Mesenchymal stem cell (in vitro differentiated cells and primary cell): ENCODE results near the gene SP3.

Source experiments
- DNase-seq: peaks from one replicate; pipeline ENCODE4 v3.0.0-alpha.2; 2013
- H2AFZ ChIP-seq: one replicate; pipeline ENCODE4 v1.6.1; 2013; ENCODE audit warnings: low read depth, mild to moderate bottlenecking, control low read depth, inconsistent platforms, low read length, moderate library complexity
- H2AK5ac ChIP-seq: 2 replicates; pipeline ENCODE4 v1.6.1; 2013; ENCODE audit warnings: low read length, moderate library complexity, mild to moderate bottlenecking, inconsistent platforms; ENCODE audit not compliant: severe bottlenecking
- H2BK120ac ChIP-seq: one replicate; pipeline ENCODE4 v1.6.1; 2013; ENCODE audit warnings: low read depth, mild to moderate bottlenecking, inconsistent platforms, low read length, moderate library complexity
- H2BK12ac ChIP-seq, 2 experiments: one replicate each; pipeline ENCODE4 v1.6.1; 2013; ENCODE audit warnings: inconsistent platforms in 2 of 2, low read length in 2 of 2, mild to moderate bottlenecking in 2 of 2, moderate library complexity in 2 of 2, control low read depth in 1 of 2
- H2BK15ac ChIP-seq: one replicate; pipeline ENCODE4 v1.6.1; 2013; ENCODE audit warnings: mild to moderate bottlenecking, low read depth, inconsistent platforms; ENCODE audit not compliant: poor library complexity, severe bottlenecking
- H2BK5ac ChIP-seq: 2 replicates; pipeline ENCODE4 v1.6.1; 2013; ENCODE audit warnings: low read depth, mild to moderate bottlenecking, low read length, control low read depth, inconsistent platforms; ENCODE audit not compliant: poor library complexity, severe bottlenecking
- H3K14ac ChIP-seq, 2 experiments: one replicate each; pipeline ENCODE4 v1.6.1; 2013; ENCODE audit warnings: inconsistent platforms in 2 of 2, low read length in 2 of 2, control low read depth in 1 of 2, mild to moderate bottlenecking in 1 of 2, moderate library complexity in 1 of 2
- H3K18ac ChIP-seq, 2 experiments: one replicate each; pipeline ENCODE4 v1.6.1; 2013; ENCODE audit warnings: inconsistent platforms in 2 of 2, low read length in 2 of 2, control low read depth in 1 of 2, low read depth in 1 of 2, mild to moderate bottlenecking in 1 of 2
- H3K23ac ChIP-seq, 2 experiments: one replicate each; pipeline ENCODE4 v1.6.1; 2013; ENCODE audit warnings: inconsistent platforms in 2 of 2, low read length in 2 of 2, mild to moderate bottlenecking in 2 of 2, moderate library complexity in 2 of 2, control low read depth in 1 of 2
- H3K27ac ChIP-seq: 2 replicates; pipeline ENCODE4 v1.5.1; 2013; ENCODE audit warnings: mild to moderate bottlenecking, moderate library complexity, low read length, control low read depth, inconsistent platforms; ENCODE audit not compliant: poor library complexity, severe bottlenecking
- H3K27me3 ChIP-seq, 2 experiments: 2 replicates each; pipeline versions ENCODE4 v1.6.1 to v1.7.0; 2013; ENCODE audit warnings: low read length in 2 of 2, mild to moderate bottlenecking in 2 of 2, moderate library complexity in 2 of 2, control low read depth in 1 of 2, inconsistent platforms in 1 of 2; ENCODE audit not compliant: control insufficient read depth in 1 of 2, insufficient read depth in 1 of 2
- H3K36me3 ChIP-seq, 2 experiments: 2 replicates each; pipeline versions ENCODE4 v1.6.1 to v1.7.0; 2013; ENCODE audit warnings: low read length in 2 of 2, control low read depth in 1 of 2, inconsistent platforms in 1 of 2, low read depth in 1 of 2, mild to moderate bottlenecking in 1 of 2; ENCODE audit not compliant: insufficient read depth in 2 of 2, control insufficient read depth in 1 of 2
- H3K4ac ChIP-seq, 2 experiments: one replicate each; pipeline ENCODE4 v1.6.1; 2013; ENCODE audit warnings: inconsistent platforms in 2 of 2, low read length in 2 of 2, mild to moderate bottlenecking in 2 of 2, moderate library complexity in 2 of 2, control low read depth in 1 of 2, low read depth in 1 of 2
- H3K4me1 ChIP-seq: 2 replicates; pipeline ENCODE4 v1.6.1; 2013; ENCODE audit warnings: low read depth, low read length, control low read depth; ENCODE audit not compliant: control insufficient read depth, insufficient read depth
- H3K4me2 ChIP-seq: 2 replicates; pipeline ENCODE4 v1.6.1; 2013; ENCODE audit warnings: low read length, mild to moderate bottlenecking, inconsistent platforms; ENCODE audit not compliant: poor library complexity, severe bottlenecking
- H3K4me3 ChIP-seq, 2 experiments: 2 replicates each; pipeline versions ENCODE4 v1.5.1 to v1.7.0; 2013; ENCODE audit warnings: low read length in 2 of 2, mild to moderate bottlenecking in 2 of 2, control low read depth in 1 of 2, low read depth in 1 of 2; ENCODE audit not compliant: insufficient read depth in 1 of 2
- H3K79me1 ChIP-seq: replicated peaks from 2 replicates; pipeline ENCODE4 v1.6.1; 2013; ENCODE audit warnings: mild to moderate bottlenecking, control low read depth, low read length, inconsistent platforms; ENCODE audit not compliant: poor library complexity, severe bottlenecking
- H3K9ac ChIP-seq: 2 replicates; pipeline ENCODE4 v1.7.0; 2013; ENCODE audit warnings: mild to moderate bottlenecking, low read length, moderate library complexity
- H3K9me3 ChIP-seq: 2 replicates; pipeline ENCODE4 v1.7.0; 2013; ENCODE audit warnings: mild to moderate bottlenecking, low read length; ENCODE audit not compliant: control insufficient read depth
- H4K8ac ChIP-seq: one replicate; pipeline ENCODE4 v1.6.1; 2013; ENCODE audit warnings: inconsistent platforms, mild to moderate bottlenecking, low read length, moderate library complexity
- H4K91ac ChIP-seq: one replicate; pipeline ENCODE4 v1.6.1; 2013; ENCODE audit warnings: mild to moderate bottlenecking, low read length, inconsistent platforms
- WGBS: methylation state at CpG from one replicate; pipeline ENCODE4 v1.1.7; 2013; ENCODE audit warnings: mixed read lengths; 5-methylcytosine and 5-hydroxymethylcytosine counted together

The SP3 gene

GRCh38 chr2:173858291-173858731, 106.9 kb downstream of the SP3 start:
- H3K27me3 ChIP-seq, result peaks cover 0 to 15% of the 10 kb centered on the region in 2 experiments
- H2AK5ac ChIP-seq, result no peak overlapping the region
- no peak overlapping the region for H2AFZ ChIP-seq
- H3K4ac ChIP-seq, result no peak overlapping the region
- no peak overlapping the region for H3K27ac ChIP-seq
- no peak overlapping the region for H3K18ac ChIP-seq
- no peak overlapping the region for H3K4me3 ChIP-seq
- no peak overlapping the region for H2BK12ac ChIP-seq
- no peak overlapping the region for H2BK15ac ChIP-seq
- H3K36me3 ChIP-seq, result no peaks in the 10 kb centered on the region
- H3K4me1 ChIP-seq, result no peaks in the 10 kb centered on the region
- H2BK5ac ChIP-seq, result no peak overlapping the region
- 81% methylated on average over 9 of the region's 10 CpGs for WGBS
- H3K23ac ChIP-seq, result no peak overlapping the region
- no peak overlapping the region for H3K14ac ChIP-seq
- H3K4me2 ChIP-seq, result no peak overlapping the region
- no peak overlapping the region for H3K9ac ChIP-seq
- H3K9me3 ChIP-seq, result no peaks in the 10 kb centered on the region
- no peak overlapping the region for H4K8ac ChIP-seq
- no peak overlapping the region for H2BK120ac ChIP-seq
- no peaks in the 10 kb centered on the region for H3K79me1 ChIP-seq
- DNase-seq, result no peak
- no peak overlapping the region for H4K91ac ChIP-seq
